K562 (cell line): Measurements from ENCODE around the gene YEATS2. TPM values are rescaled to one million over a fixed set of nuclear protein-coding genes. Genes with fewer than 3 reads are reported as not detected.
A peak's percentile ranks its signal among the peaks of the same experiment; 100 is the strongest.

Source experiments
- ATAC-seq: fragments of 200-7000 bp; cut with Tn5 transposase; 3 replicates; pipeline ENCODE4 v1.9.1; 2020; ENCODE audit warnings: moderate library complexity
- BruUV-seq: library from RNA; stranded (reverse); fragments of 400-500 nt; replicated peaks from 2 replicates; lab custom pipeline; 2021; lab: Mats Ljungman, UMichigan
- CTCF ChIA-PET: fragments of 300-600 bp; formaldehyde crosslinking; extraction: SDS; loops from one replicate; lab custom pipeline; 2021; ENCODE audit warnings: low intra/inter-chr PET ratio; lab: Yijun Ruan, JAX
- POLR2A ChIA-PET: fragments of 300-600, 350-650 bp; sonication (Branson Sonifier 250); formaldehyde crosslinking; extraction: SDS; loops from one replicate; lab custom pipeline; 2021; ENCODE audit warnings: antibody characterized with exemption, inconsistent platforms; lab: Yijun Ruan, JAX
- DNase-seq, 4 experiments: peaks; one replicate each; pipeline versions ENCODE4 v3.0.0 to v3.0.0-alpha.2; 2011 to 2018; ENCODE audit warnings: low spot score in 3 of 4, mixed read lengths in 3 of 4; ENCODE audit errors: extremely low read depth in 1 of 4
- FAIRE-seq: peaks from 2 replicates; lab custom pipeline; 2011; peaks lifted over from hg19 to GRCh38; lab: Jason Lieb, UNC
- H2AFZ ChIP-seq: 2 replicates; pipeline ENCODE4 v1.6.0; 2011; ENCODE audit warnings: low read depth, low read length, control low read depth, inconsistent platforms
- H3K27ac ChIP-seq: fragments of 200-600 bp; 3 replicates; pipeline ENCODE4 v1.8.0; 2011; ENCODE audit warnings: low read depth, mild to moderate bottlenecking, control low read depth, inconsistent platforms, low read length, moderate library complexity, mixed read lengths; ENCODE audit errors: extremely low read depth
- H3K27me3 ChIP-seq, 2 experiments: fragments of 300-600 bp in 1 of 2; 2 replicates in 1 of 2; 3 replicates in 1 of 2; pipeline versions ENCODE4 v1.6.0 to v1.8.0; 2011; ENCODE audit warnings: inconsistent platforms in 2 of 2, low read length in 2 of 2, mild to moderate bottlenecking in 1 of 2, mixed read lengths in 1 of 2, moderate library complexity in 1 of 2; ENCODE audit not compliant: control insufficient read depth in 2 of 2, insufficient read depth in 2 of 2
- H3K36me3 ChIP-seq: fragments of 300-600 bp; 3 replicates; pipeline ENCODE4 v1.8.0; 2011; ENCODE audit warnings: mild to moderate bottlenecking, low read length, inconsistent platforms; ENCODE audit not compliant: control insufficient read depth, insufficient read depth
- H3K4me1 ChIP-seq, 2 experiments: fragments of 200-600 bp in 1 of 2; replicated peaks in 1 of 2; 2 replicates in 1 of 2; 3 replicates in 1 of 2; pipeline versions ENCODE4 v1.5.1 to v1.8.0; 2011; ENCODE audit warnings: inconsistent platforms in 2 of 2, low read length in 2 of 2, mild to moderate bottlenecking in 1 of 2, mixed read lengths in 1 of 2, moderate library complexity in 1 of 2; ENCODE audit not compliant: control insufficient read depth in 2 of 2, insufficient read depth in 2 of 2
- H3K4me2 ChIP-seq: 2 replicates; pipeline ENCODE4 v1.6.1; 2011; ENCODE audit warnings: low read length, control low read depth, inconsistent platforms, mixed read lengths; ENCODE audit not compliant: insufficient read depth
- H3K4me3 ChIP-seq: fragments of 200-600 bp; sonication (generic), shearing (Covaris generic); 2 replicates; pipeline ENCODE4 v1.5.1; 2016; ENCODE audit warnings: control low read depth, inconsistent platforms
- H3K79me2 ChIP-seq: fragments of 200-600 bp; 3 replicates; pipeline ENCODE4 v1.8.0; 2011; ENCODE audit warnings: low read length, inconsistent platforms; ENCODE audit not compliant: control insufficient read depth, insufficient read depth
- H3K9ac ChIP-seq, 2 experiments: 2 replicates each; pipeline versions ENCODE4 v1.6.0 to v1.6.1; 2011; ENCODE audit warnings: low read depth in 2 of 2, low read length in 2 of 2, control low read depth in 1 of 2, inconsistent platforms in 1 of 2, mild to moderate bottlenecking in 1 of 2, mixed read lengths in 1 of 2; ENCODE audit not compliant: insufficient read depth in 1 of 2
- H3K9me1 ChIP-seq: one replicate; pipeline ENCODE4 v1.6.0; 2011; ENCODE audit warnings: inconsistent platforms, mild to moderate bottlenecking, low read length, moderate library complexity; ENCODE audit not compliant: control insufficient read depth, insufficient read depth
- H3K9me3 ChIP-seq: replicated peaks from 2 replicates; pipeline ENCODE4 v1.5.1; 2011; ENCODE audit warnings: low read depth, low read length, inconsistent platforms; ENCODE audit not compliant: control insufficient read depth, insufficient read depth
- H4K20me1 ChIP-seq: replicated peaks from 2 replicates; pipeline ENCODE4 v1.6.1; 2011; ENCODE audit warnings: low read length, inconsistent platforms, mixed read lengths; ENCODE audit not compliant: control insufficient read depth, insufficient read depth
- RB1 ChIP-seq: fragments of 450-650 bp; IDR thresholded peaks from 2 replicates; pipeline ENCODE4 v1.6.1; 2017; ENCODE audit warnings: low read depth, mild to moderate bottlenecking
- SRSF9 ChIP-seq: fragments of 200-400 bp; formaldehyde crosslinking; IDR thresholded peaks from 2 replicates; pipeline ENCODE4 v1.6.1; 2017; ENCODE audit warnings: low read depth, low read length, borderline replicate concordance
- STAT5A ChIP-seq: IDR thresholded peaks from 2 replicates; pipeline ENCODE4 v1.6.1; 2012; ENCODE audit warnings: low read length, inconsistent platforms, borderline replicate concordance
- WGBS: fragments of 100-300 bp; shearing (Covaris generic); methylation state at CpG from one replicate; pipeline ENCODE4 v1.1.6; 2016; ENCODE audit warnings: low coverage, mixed read lengths; ENCODE audit not compliant: insufficient coverage; ENCODE audit errors: missing lambda C conversion rate; 5-methylcytosine and 5-hydroxymethylcytosine counted together
- in situ Hi-C: fragments of 300-500 bp; cut with MboI; formaldehyde crosslinking; loops from 4 replicates; pipeline ENCODE4 v1.15.0; 2018; ENCODE audit warnings: inconsistent platforms, mixed read lengths
- intact Hi-C: fragments of 100-400 bp; cut with micrococcal nuclease; formaldehyde crosslinking; loops from 2 replicates; pipeline ENCODE4 v1.14.2; 2022
- polyA plus RNA-seq, 8 experiments: library from polyadenylated mRNA; depleted of rRNA in 4 of 8; stranded (reverse) in 5 of 8; unstranded in 3 of 8; fragments of >200 nt; fragmentation: Nextera tagmentation in 2 of 8; fragmentation: Illumina TruSeq in 1 of 8; extraction: Ambion mirVana in 2 of 8; extraction: Trizol in 1 of 8; gene quantifications; 2 replicates each; pipeline versions ENCODE4 v1.2.1 to v1.2.3, GENCODE V29; 2011 to 2014; ENCODE audit warnings: inconsistent platforms in 1 of 8, missing spikeins in 1 of 8
- total RNA-seq, 7 experiments: library from RNA; depleted of rRNA in 6 of 7; stranded (reverse); fragments of >200 nt in 6 of 7; fragmentation: Illumina TruSeq in 2 of 7; extraction: Trizol in 2 of 7; gene quantifications; 2 replicates each; pipeline versions ENCODE4 v1.2.1 to v1.2.3, GENCODE V29; 2011 to 2021; ENCODE audit warnings: low replicate concordance in 1 of 7
- TF ChIP-seq, protein P1 (sequence below): fragments of 250-450 bp; sonication (Bioruptor Pico); IDR thresholded peaks from 2 replicates; pipeline ENCODE4 v1.4.0; 2020
- TF ChIP-seq, protein P2 (sequence below): fragments of 450-650 bp; formaldehyde crosslinking; IDR thresholded peaks from 2 replicates; pipeline ENCODE4 v1.4.0; 2022; ENCODE audit warnings: missing genetic modification characterization
- TF ChIP-seq, protein P3 (sequence below): fragments of 150-350 bp; IDR thresholded peaks from 2 replicates; pipeline ENCODE4 v1.6.1; 2014; ENCODE audit warnings: low read depth, mild to moderate bottlenecking, low read length, borderline replicate concordance

YEATS2 gene
- total and polyA plus RNA-seq, 9 of the 15 experiments (the other 6 are each of a cell fraction or from before 2014, with no cell fraction given) = 1.8 to 35.2 (median 19.0) TPM

- no peak for TF ChIP-seq SRSF9
Measured at GRCh38 chr3:183650554-183650953, 47.0 kb upstream of the YEATS2 start (continued).

GRCh38 chr3:183653209-183654064 is 44.2 kb upstream of the YEATS2 start:
- no TSS peak for BruUV-seq
- Histone ChIP-seq H3K79me2 (no peaks in the 10 kb centered on the region), H3K36me3 (peaks cover 6% of the 10 kb centered on the region; the same call in 2 of the 3 replicates), H4K20me1 (no peaks in the 10 kb centered on the region), H2AFZ (no peak overlapping the region), H3K27me3 (no peaks in the 10 kb centered on the region), H3K4me3 (no peak overlapping the region), H3K9ac (no peak overlapping the region), H3K9me3 (peaks cover 10% of the 10 kb centered on the region; the same call in 1 of the 2 replicates), H3K4me1 (no peaks in the 10 kb centered on the region), H3K27ac (no peak overlapping the region), H3K9me1 (no peaks in the 10 kb centered on the region), H3K4me2 (no peak overlapping the region)
- peak; percentile 52 for FAIRE-seq
- 46% methylated on average over 6 of the region's 6 CpGs for WGBS
- ChIA-PET CTCF (no interaction called here), POLR2A (no interaction called here)
- DNase-seq = peak in 2 of 4 experiments; percentile 13 to 34
- intact Hi-C loops (no loop called here), in situ Hi-C loops (no loop called here)
- ATAC-seq = no peak
- TF ChIP-seq, protein P1, sequence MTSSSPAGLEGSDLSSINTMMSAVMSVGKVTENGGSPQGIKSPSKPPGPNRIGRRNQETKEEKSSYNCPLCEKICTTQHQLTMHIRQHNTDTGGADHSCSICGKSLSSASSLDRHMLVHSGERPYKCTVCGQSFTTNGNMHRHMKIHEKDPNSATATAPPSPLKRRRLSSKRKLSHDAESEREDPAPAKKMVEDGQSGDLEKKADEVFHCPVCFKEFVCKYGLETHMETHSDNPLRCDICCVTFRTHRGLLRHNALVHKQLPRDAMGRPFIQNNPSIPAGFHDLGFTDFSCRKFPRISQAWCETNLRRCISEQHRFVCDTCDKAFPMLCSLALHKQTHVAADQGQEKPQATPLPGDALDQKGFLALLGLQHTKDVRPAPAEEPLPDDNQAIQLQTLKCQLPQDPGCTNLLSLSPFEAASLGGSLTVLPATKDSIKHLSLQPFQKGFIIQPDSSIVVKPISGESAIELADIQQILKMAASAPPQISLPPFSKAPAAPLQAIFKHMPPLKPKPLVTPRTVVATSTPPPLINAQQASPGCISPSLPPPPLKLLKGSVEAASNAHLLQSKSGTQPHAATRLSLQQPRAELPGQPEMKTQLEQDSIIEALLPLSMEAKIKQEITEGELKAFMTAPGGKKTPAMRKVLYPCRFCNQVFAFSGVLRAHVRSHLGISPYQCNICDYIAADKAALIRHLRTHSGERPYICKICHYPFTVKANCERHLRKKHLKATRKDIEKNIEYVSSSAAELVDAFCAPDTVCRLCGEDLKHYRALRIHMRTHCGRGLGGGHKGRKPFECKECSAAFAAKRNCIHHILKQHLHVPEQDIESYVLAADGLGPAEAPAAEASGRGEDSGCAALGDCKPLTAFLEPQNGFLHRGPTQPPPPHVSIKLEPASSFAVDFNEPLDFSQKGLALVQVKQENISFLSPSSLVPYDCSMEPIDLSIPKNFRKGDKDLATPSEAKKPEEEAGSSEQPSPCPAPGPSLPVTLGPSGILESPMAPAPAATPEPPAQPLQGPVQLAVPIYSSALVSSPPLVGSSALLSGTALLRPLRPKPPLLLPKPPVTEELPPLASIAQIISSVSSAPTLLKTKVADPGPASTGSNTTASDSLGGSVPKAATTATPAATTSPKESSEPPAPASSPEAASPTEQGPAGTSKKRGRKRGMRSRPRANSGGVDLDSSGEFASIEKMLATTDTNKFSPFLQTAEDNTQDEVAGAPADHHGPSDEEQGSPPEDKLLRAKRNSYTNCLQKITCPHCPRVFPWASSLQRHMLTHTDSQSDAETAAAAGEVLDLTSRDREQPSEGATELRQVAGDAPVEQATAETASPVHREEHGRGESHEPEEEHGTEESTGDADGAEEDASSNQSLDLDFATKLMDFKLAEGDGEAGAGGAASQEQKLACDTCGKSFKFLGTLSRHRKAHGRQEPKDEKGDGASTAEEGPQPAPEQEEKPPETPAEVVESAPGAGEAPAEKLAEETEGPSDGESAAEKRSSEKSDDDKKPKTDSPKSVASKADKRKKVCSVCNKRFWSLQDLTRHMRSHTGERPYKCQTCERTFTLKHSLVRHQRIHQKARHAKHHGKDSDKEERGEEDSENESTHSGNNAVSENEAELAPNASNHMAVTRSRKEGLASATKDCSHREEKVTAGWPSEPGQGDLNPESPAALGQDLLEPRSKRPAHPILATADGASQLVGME = no peak
- TF ChIP-seq RB1 (0 out of 2 replicates have a peak, but pooled peaks have one; percentile 35), STAT5A (0 out of 2 replicates have a peak, but pooled peaks have one; percentile 12)
- TF ChIP-seq, protein P2, sequence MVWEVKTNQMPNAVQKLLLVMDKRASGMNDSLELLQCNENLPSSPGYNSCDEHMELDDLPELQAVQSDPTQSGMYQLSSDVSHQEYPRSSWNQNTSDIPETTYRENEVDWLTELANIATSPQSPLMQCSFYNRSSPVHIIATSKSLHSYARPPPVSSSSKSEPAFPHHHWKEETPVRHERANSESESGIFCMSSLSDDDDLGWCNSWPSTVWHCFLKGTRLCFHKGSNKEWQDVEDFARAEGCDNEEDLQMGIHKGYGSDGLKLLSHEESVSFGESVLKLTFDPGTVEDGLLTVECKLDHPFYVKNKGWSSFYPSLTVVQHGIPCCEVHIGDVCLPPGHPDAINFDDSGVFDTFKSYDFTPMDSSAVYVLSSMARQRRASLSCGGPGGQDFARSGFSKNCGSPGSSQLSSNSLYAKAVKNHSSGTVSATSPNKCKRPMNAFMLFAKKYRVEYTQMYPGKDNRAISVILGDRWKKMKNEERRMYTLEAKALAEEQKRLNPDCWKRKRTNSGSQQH = no peak
- TF ChIP-seq, protein P3, sequence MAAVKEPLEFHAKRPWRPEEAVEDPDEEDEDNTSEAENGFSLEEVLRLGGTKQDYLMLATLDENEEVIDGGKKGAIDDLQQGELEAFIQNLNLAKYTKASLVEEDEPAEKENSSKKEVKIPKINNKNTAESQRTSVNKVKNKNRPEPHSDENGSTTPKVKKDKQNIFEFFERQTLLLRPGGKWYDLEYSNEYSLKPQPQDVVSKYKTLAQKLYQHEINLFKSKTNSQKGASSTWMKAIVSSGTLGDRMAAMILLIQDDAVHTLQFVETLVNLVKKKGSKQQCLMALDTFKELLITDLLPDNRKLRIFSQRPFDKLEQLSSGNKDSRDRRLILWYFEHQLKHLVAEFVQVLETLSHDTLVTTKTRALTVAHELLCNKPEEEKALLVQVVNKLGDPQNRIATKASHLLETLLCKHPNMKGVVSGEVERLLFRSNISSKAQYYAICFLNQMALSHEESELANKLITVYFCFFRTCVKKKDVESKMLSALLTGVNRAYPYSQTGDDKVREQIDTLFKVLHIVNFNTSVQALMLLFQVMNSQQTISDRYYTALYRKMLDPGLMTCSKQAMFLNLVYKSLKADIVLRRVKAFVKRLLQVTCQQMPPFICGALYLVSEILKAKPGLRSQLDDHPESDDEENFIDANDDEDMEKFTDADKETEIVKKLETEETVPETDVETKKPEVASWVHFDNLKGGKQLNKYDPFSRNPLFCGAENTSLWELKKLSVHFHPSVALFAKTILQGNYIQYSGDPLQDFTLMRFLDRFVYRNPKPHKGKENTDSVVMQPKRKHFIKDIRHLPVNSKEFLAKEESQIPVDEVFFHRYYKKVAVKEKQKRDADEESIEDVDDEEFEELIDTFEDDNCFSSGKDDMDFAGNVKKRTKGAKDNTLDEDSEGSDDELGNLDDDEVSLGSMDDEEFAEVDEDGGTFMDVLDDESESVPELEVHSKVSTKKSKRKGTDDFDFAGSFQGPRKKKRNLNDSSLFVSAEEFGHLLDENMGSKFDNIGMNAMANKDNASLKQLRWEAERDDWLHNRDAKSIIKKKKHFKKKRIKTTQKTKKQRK = peak; percentile 79
